HS-27A (cell line): ENCODE data around the gene PIGK.

Experiments used
- DNase-seq: peaks from one replicate; pipeline ENCODE4 v3.0.0-alpha.2; 2012; ENCODE audit warnings: low read depth, missing footprints

Gene PIGK

GRCh38 chr1:77039111-77039510 lies 180.1 kb downstream of the PIGK start:
- DNase-seq = no peak
